Measurements from ENCODE around the gene MFSD1.

Gene MFSD1

GRCh38 chr3:158820521-158820920 lies 18.7 kb downstream of the MFSD1 start:
- DNase-seq = no peak
- H3K36me3 ChIP-seq = no peaks in the 10 kb centered on the region; the same call in 1 of the 2 replicates
- H3K4me3 ChIP-seq (ENCODE audit: low read depth, low read length) = no peak overlapping the region
- no peak overlapping the region for H3K27ac ChIP-seq
- no peaks in the 10 kb centered on the region for H3K9me3 ChIP-seq (ENCODE audit: severe bottlenecking)
- H3K27me3 ChIP-seq (ENCODE audit: insufficient read depth, low read depth, severe bottlenecking) = no peaks in the 10 kb centered on the region
- TF ChIP-seq CTCF (IDR thresholded peaks at IDR 0.05; ENCODE audit: low read depth, low read length) = no peak

- no peaks in the 10 kb centered on the region for H3K9me3 ChIP-seq (ENCODE audit: severe bottlenecking)
- H3K27me3 ChIP-seq (ENCODE audit: insufficient read depth, low read depth, severe bottlenecking) = no peaks in the 10 kb centered on the region
- H3K27ac ChIP-seq = no peak overlapping the region
- H3K36me3 ChIP-seq = no peaks in the 10 kb centered on the region; the same call in 1 of the 2 replicates
- H3K4me3 ChIP-seq (ENCODE audit: low read depth, low read length) = no peak overlapping the region
- TF ChIP-seq CTCF (IDR thresholded peaks at IDR 0.05; ENCODE audit: low read depth, low read length) = no peak
- no peak for DNase-seq
Observed at GRCh38 chr3:158821847-158822246, 20.0 kb downstream of the MFSD1 start.

- Histone ChIP-seq H3K4me3 (ENCODE audit: low read depth, low read length) (no peak overlapping the region), H3K9me3 (ENCODE audit: severe bottlenecking) (no peaks in the 10 kb centered on the region), H3K36me3 (no peaks in the 10 kb centered on the region; the same call in 1 of the 2 replicates), H3K27ac (no peak overlapping the region), H3K27me3 (ENCODE audit: insufficient read depth, low read depth, severe bottlenecking) (no peaks in the 10 kb centered on the region)
- no peak for TF ChIP-seq CTCF (IDR thresholded peaks at IDR 0.05; ENCODE audit: low read depth, low read length)
- DNase-seq = no peak
Observed at GRCh38 chr3:158823426-158823825, 21.6 kb downstream of the MFSD1 start.

- DNase-seq = no peak
Observed at GRCh38 chr3:158827773-158828172, 25.9 kb downstream of the MFSD1 start.

GRCh38 chr3:158830391-158830790 lies 28.5 kb downstream of the MFSD1 start:
- Histone ChIP-seq H3K27ac (no peak overlapping the region), H3K4me3 (ENCODE audit: low read depth, low read length) (no peak overlapping the region), H3K27me3 (ENCODE audit: insufficient read depth, low read depth, severe bottlenecking) (no peaks in the 10 kb centered on the region), H3K36me3 (no peaks in the 10 kb centered on the region), H3K9me3 (ENCODE audit: severe bottlenecking) (no peaks in the 10 kb centered on the region)
- TF ChIP-seq CTCF (IDR thresholded peaks at IDR 0.05; ENCODE audit: low read depth, low read length) = no peak
- DNase-seq = no peak

More at GRCh38 chr3:158827773-158828172, 25.9 kb downstream of the MFSD1 start:
- TF ChIP-seq CTCF (IDR thresholded peaks at IDR 0.05; ENCODE audit: low read depth, low read length) = no peak
- no peaks in the 10 kb centered on the region for H3K27me3 ChIP-seq (ENCODE audit: insufficient read depth, low read depth, severe bottlenecking)
- H3K27ac ChIP-seq = no peak overlapping the region
- H3K4me3 ChIP-seq (ENCODE audit: low read depth, low read length) = no peak overlapping the region
- H3K36me3 ChIP-seq = no peaks in the 10 kb centered on the region
- no peaks in the 10 kb centered on the region for H3K9me3 ChIP-seq (ENCODE audit: severe bottlenecking)

GRCh38 chr3:158831861-158832260 lies 30.0 kb downstream of the MFSD1 start:
- peaks cover 3% of the 10 kb centered on the region for H3K27me3 ChIP-seq (ENCODE audit: insufficient read depth, low read depth, severe bottlenecking)
- TF ChIP-seq CTCF (IDR thresholded peaks at IDR 0.05; ENCODE audit: low read depth, low read length) = no peak
- H3K27ac ChIP-seq = no peak overlapping the region
- no peak for DNase-seq
- H3K9me3 ChIP-seq (ENCODE audit: severe bottlenecking) = no peaks in the 10 kb centered on the region
- no peaks in the 10 kb centered on the region for H3K36me3 ChIP-seq
- H3K4me3 ChIP-seq (ENCODE audit: low read depth, low read length) = no peak overlapping the region

All from WERI-Rb-1 (cell line).